GM12874 (cell line): Measurements from ENCODE around the gene SLC12A3.

Experiments used
- CTCF ChIP-seq: IDR thresholded peaks from 2 replicates; pipeline ENCODE4 v1.5.1; 2011; ENCODE audit warnings: low read depth, mild to moderate bottlenecking, control low read depth, low read length, moderate library complexity; ENCODE audit not compliant: insufficient read depth

The SLC12A3 gene

GRCh38 chr16:56888806-56889205 is 23.8 kb downstream of the SLC12A3 start:
- no peak for TF ChIP-seq CTCF

DNA sequence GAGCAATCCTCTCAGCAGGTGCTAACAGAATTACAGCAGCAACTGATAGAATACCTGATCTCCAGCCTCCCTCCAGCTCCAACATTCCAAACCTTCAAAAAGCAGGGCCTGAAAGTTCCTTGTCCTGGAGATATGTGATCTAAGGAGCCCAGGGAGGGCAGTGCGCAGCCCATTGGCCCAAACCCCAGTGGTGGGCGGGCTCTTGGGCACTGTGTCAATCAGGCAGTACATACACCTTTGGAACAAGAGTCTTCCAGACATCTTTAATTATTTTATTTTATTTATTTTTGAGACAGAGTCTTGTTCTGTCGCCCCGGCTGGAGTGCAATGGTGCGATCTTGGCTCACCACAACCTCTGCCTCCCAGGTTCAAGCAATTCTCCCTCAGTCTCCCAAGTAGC is 24.2 kb downstream of the SLC12A3 start:
- no peak for TF ChIP-seq CTCF

DNA sequence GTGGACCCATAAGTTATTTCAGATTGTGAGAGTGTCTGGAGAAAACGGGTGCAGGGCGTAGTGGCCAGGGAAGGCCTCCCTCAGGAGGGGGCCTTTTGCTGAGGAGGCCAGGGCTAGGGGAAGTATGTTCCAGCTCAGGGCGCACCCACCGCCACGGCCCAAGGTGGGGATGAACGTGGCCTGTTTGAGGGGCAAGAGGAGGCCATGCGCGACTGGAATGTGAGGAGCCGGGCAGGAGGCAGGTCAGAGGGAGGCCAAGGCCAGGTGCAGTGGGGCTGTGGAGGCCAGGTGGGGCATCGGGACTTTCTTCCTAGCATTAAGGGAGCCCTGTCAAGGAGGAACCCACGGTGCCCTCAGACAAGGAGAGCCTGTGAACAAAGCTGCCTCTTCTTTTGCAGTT is 26.7 kb downstream of the SLC12A3 start:
- TF ChIP-seq CTCF, result no peak

DNA sequence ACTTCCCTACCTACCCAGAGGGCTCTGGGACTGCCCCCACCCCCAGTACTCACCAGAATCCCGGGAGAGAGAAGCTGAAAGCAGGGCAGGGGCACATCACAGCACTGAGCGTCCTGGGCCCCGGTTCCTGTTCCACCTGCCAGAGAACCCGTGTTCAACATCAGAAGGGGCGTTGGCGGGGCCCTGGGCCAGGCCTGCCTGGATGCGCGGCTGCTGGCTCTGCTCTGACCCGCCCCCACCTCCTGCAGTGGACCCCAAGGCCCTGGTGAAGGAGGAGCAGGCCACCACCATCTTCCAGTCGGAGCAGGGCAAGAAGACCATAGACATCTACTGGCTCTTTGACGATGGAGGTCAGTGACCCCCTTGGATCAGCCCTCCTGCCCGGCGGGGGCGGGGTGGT is 27.7 kb downstream of the SLC12A3 start:
- no peak for TF ChIP-seq CTCF

DNA sequence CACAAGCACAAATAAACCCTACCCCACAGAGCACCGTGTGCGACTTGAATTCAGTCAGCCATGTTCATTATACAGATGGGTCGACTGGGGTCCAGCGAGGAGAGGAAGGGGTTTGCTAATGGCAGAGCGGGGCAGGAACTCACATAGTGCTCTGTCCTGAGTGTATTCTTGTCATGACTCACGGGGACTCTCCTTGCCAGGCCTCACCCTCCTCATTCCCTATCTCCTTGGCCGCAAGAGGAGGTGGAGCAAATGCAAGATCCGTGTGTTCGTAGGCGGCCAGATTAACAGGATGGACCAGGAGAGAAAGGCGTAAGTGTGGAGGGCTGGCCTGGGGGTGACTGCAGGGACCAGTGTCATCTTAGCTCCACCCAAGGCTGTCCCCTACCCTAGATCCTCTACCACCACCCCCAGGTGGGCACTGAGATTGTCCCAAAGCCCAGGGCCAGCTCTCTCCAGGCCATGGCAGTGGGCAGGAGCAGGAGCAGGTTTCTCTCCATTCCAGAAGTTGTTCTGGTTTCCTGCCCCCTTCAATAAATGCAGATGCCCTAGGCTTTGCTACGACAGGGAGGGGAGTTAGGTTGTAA is 29.4 kb downstream of the SLC12A3 start:
- no peak for TF ChIP-seq CTCF

- no peak for TF ChIP-seq CTCF
Observed at GRCh38 chr16:56895813-56896212, 30.8 kb downstream of the SLC12A3 start.

GRCh38 chr16:56896244-56896643 is 31.2 kb downstream of the SLC12A3 start:
- no peak for TF ChIP-seq CTCF
